ENCODE data around the gene EPB41L1.

- TF ChIP-seq, protein P1, sequence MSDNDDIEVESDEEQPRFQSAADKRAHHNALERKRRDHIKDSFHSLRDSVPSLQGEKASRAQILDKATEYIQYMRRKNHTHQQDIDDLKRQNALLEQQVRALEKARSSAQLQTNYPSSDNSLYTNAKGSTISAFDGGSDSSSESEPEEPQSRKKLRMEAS (IDR thresholded peaks at IDR 0.05): no peak
- TF ChIP-seq EGR1 (IDR thresholded peaks at IDR 0.05) (no peak), CREB1 (IDR thresholded peaks at IDR 0.05; ENCODE audit: low read depth) (no peak), CEBPB (IDR thresholded peaks at IDR 0.05) (no peak), EP300 (IDR thresholded peaks at IDR 0.05; ENCODE audit: borderline replicate concordance) (no peak), TCF12 (IDR thresholded peaks at IDR 0.05; ENCODE audit: low read depth) (no peak)
Observed at GRCh38 chr20:36130390-36130789, 24.1 kb upstream of the EPB41L1 start.

All from Ishikawa (cell line).